HL-60/S4 (cell line): ENCODE results near the gene CFAP46.
"Not testable (repeated sequence)": the region's sequence is repeated elsewhere in the genome, so short reads cannot be mapped to it uniquely, and the experiment has no call there.

Source experiments
- in situ Hi-C: fragments of 300-500 bp; cut with MboI; formaldehyde crosslinking; loops from 2 replicates; pipeline ENCODE4 v1.14.3; 2022; ENCODE audit warnings: low sequenced_read_pairs

CFAP46 gene

GRCh38 chr10:132902656-132903575 lies 39.5 kb downstream of the CFAP46 start:
- in situ Hi-C loops: not testable (repeated sequence)

- in situ Hi-C loops: no loop called here
These were observed 41.0 kb downstream of the CFAP46 start for GRCh38 chr10:132901351-132901750.

GRCh38 chr10:132900211-132900756 lies 42.1 kb downstream of the CFAP46 start:
- in situ Hi-C loops: no loop called here

GRCh38 chr10:132899751-132900065 lies 42.7 kb downstream of the CFAP46 start:
- in situ Hi-C loops: no loop called here

- in situ Hi-C loops: no loop called here
These were observed 43.2 kb downstream of the CFAP46 start for GRCh38 chr10:132899054-132899750.

- in situ Hi-C loops: no loop called here
These were observed 43.8 kb downstream of the CFAP46 start for GRCh38 chr10:132898391-132899053.

- in situ Hi-C loops: no loop called here
These were observed 44.6 kb downstream of the CFAP46 start for GRCh38 chr10:132897516-132898381.

GRCh38 chr10:132893786-132894185 lies 48.6 kb downstream of the CFAP46 start:
- in situ Hi-C loops: not testable (repeated sequence)

- in situ Hi-C loops: no loop called here
These were observed 49.3 kb downstream of the CFAP46 start for GRCh38 chr10:132893090-132893489.

- in situ Hi-C loops: no loop called here
These were observed 50.4 kb downstream of the CFAP46 start for GRCh38 chr10:132892004-132892403.

GRCh38 chr10:132891368-132891767 lies 51.0 kb downstream of the CFAP46 start:
- in situ Hi-C loops: no loop called here

GRCh38 chr10:132890301-132890700 lies 52.1 kb downstream of the CFAP46 start:
- in situ Hi-C loops: no loop called here

GRCh38 chr10:132889556-132889955 lies 52.8 kb downstream of the CFAP46 start:
- in situ Hi-C loops: no loop called here

- in situ Hi-C loops: no loop called here
These were observed 53.4 kb downstream of the CFAP46 start for GRCh38 chr10:132888898-132889490.

GRCh38 chr10:132888446-132888845 lies 53.9 kb downstream of the CFAP46 start:
- in situ Hi-C loops: not testable (repeated sequence)

- in situ Hi-C loops: no loop called here
These were observed 55.9 kb downstream of the CFAP46 start for GRCh38 chr10:132886211-132887099.

GRCh38 chr10:132885451-132886210 lies 56.7 kb downstream of the CFAP46 start:
- in situ Hi-C loops: no loop called here

- in situ Hi-C loops: no loop called here
These were observed 57.6 kb downstream of the CFAP46 start for GRCh38 chr10:132884691-132885271.
